Effector memory CD4-positive, alpha-beta T cell (primary cell): ENCODE measurements around the gene B4GALNT1.

ENCODE experiments used
- DNase-seq, 3 donors: peaks; one replicate each; pipeline ENCODE4 v3.0.0-alpha.2; 2020
- H3K27ac ChIP-seq: 2 replicates; pipeline ENCODE4 v1.7.0; 2013; ENCODE audit warnings: mild to moderate bottlenecking, low read length, moderate library complexity; ENCODE audit not compliant: insufficient read depth, poor library complexity, severe bottlenecking
- H3K27me3 ChIP-seq: replicated peaks from 2 replicates; pipeline ENCODE4 v1.7.0; 2013; ENCODE audit warnings: mild to moderate bottlenecking, low read length; ENCODE audit not compliant: insufficient read depth, control insufficient read depth, poor library complexity, severe bottlenecking
- H3K36me3 ChIP-seq: 2 replicates; pipeline ENCODE4 v1.7.0; 2013; ENCODE audit warnings: mild to moderate bottlenecking, low read length, moderate library complexity; ENCODE audit not compliant: control insufficient read depth, insufficient read depth
- H3K4me1 ChIP-seq: 2 replicates; pipeline ENCODE4 v1.7.0; 2013; ENCODE audit warnings: low read length, mild to moderate bottlenecking; ENCODE audit not compliant: control insufficient read depth, insufficient read depth, poor library complexity, severe bottlenecking
- H3K4me3 ChIP-seq: 2 replicates; pipeline ENCODE4 v1.7.0; 2013; ENCODE audit warnings: low read length, low read depth, mild to moderate bottlenecking; ENCODE audit not compliant: insufficient read depth, poor library complexity, severe bottlenecking
- H3K9me3 ChIP-seq: 2 replicates; pipeline ENCODE4 v1.7.0; 2013; ENCODE audit warnings: mild to moderate bottlenecking, low read length, moderate library complexity; ENCODE audit not compliant: control insufficient read depth

B4GALNT1 gene

GRCh38 chr12:57577981-57578758 lies 54.8 kb downstream of the B4GALNT1 start:
- Histone ChIP-seq H3K27me3 (no peaks in the 10 kb centered on the region), H3K9me3 (no peaks in the 10 kb centered on the region), H3K4me1 (no peaks in the 10 kb centered on the region), H3K27ac (no peak overlapping the region), H3K4me3 (no peak overlapping the region), H3K36me3 (no peaks in the 10 kb centered on the region)
- no peak for DNase-seq

- H3K4me1 ChIP-seq = no peaks in the 10 kb centered on the region
- H3K4me3 ChIP-seq = no peak overlapping the region
- no peaks in the 10 kb centered on the region for H3K9me3 ChIP-seq
- DNase-seq = no peak
- H3K27ac ChIP-seq = no peak overlapping the region
- no peaks in the 10 kb centered on the region for H3K36me3 ChIP-seq
- no peaks in the 10 kb centered on the region for H3K27me3 ChIP-seq
These were observed 56.3 kb downstream of the B4GALNT1 start for GRCh38 chr12:57576613-57577160.
